ENCODE results near the gene PCBP3. TPM values are rescaled to one million over a fixed set of nuclear protein-coding genes. Genes with fewer than 3 reads are reported as not detected.

PCBP3 gene
- total and polyA plus RNA-seq, 2 donors (not counting 3 experiments of a cell fraction or from before 2014, with no cell fraction given) = 0.06 to 1.1 TPM

- H3K4me2 ChIP-seq (ENCODE audit: insufficient read depth, low read length) = no peak overlapping the region
- H3K9me3 ChIP-seq (replicated peaks; ENCODE audit: control insufficient read depth, insufficient read depth, low read length) = no peaks in the 10 kb centered on the region
- no peak overlapping the region for H2AFZ ChIP-seq (ENCODE audit: low read depth, low read length)
- H4K20me1 ChIP-seq (replicated peaks; ENCODE audit: control insufficient read depth, extremely low read depth, insufficient read depth, low read length) = no peaks in the 10 kb centered on the region
- DNase-seq (ENCODE audit: low read depth, low spot score) (no peak), FAIRE-seq (no peak)
- ChIA-PET CTCF (no interaction called here), POLR2A (no interaction called here)
- H3K27me3 ChIP-seq (ENCODE audit: control insufficient read depth in 2 of 2, insufficient read depth in 2 of 2, low read length in 2 of 2) = peaks cover 1 to 7% of the 10 kb centered on the region in 2 experiments
- dilution Hi-C loops (cut with MboI; ENCODE audit: extremely low pct_ligation_motif_present, low sequenced_read_pairs) (no loop called here), intact Hi-C loops (cut with micrococcal nuclease) (no loop called here)
- H3K79me2 ChIP-seq (ENCODE audit: control insufficient read depth, insufficient read depth, low read length) = no peaks in the 10 kb centered on the region
- no peaks in the 10 kb centered on the region for H3K4me1 ChIP-seq (ENCODE audit: control insufficient read depth, extremely low read depth, insufficient read depth, low read length)
- no peak for TF ChIP-seq JUN (IDR thresholded peaks at IDR 0.05; ENCODE audit: borderline replicate concordance, insufficient read depth, insufficient read length, low read depth)
- H3K9ac ChIP-seq (replicated peaks; ENCODE audit: extremely low read depth, insufficient read depth, low read length) = no peak overlapping the region
- H3K4me3 ChIP-seq (replicated peaks in 1 of 3; ENCODE audit: insufficient read depth in 1 of 3, low read depth in 1 of 3, low read length in 3 of 3) = no peak overlapping the region
- no peak overlapping the region for H3K27ac ChIP-seq (ENCODE audit: insufficient read depth, low read depth, low read length)
- H3K36me3 ChIP-seq (ENCODE audit: control insufficient read depth in 2 of 2, extremely low read depth in 1 of 2, insufficient read depth in 2 of 2, low read length in 2 of 2) = no peaks in the 10 kb centered on the region
- BruUV-seq (replicated peaks) = no TSS peak
- no peaks in the 10 kb centered on the region for H3K9me1 ChIP-seq (replicated peaks; ENCODE audit: control insufficient read depth, extremely low read depth, insufficient read depth, low read length)
Measured at GRCh38 chr21:45756029-45756428, 112.5 kb downstream of the PCBP3 start.

GRCh38 chr21:45756669-45757068, 113.1 kb downstream of the PCBP3 start:
- TF ChIP-seq EZH2 (IDR thresholded peaks at IDR 0.05; ENCODE audit: borderline replicate concordance, low read depth, low read length, severe bottlenecking) (no peak), MYC (IDR thresholded peaks at IDR 0.05; ENCODE audit: low read depth, low read length) (no peak), FOS (IDR thresholded peaks at IDR 0.05; ENCODE audit: borderline replicate concordance, insufficient read depth, low read length) (no peak), JUN (IDR thresholded peaks at IDR 0.05; ENCODE audit: borderline replicate concordance, insufficient read depth, insufficient read length, low read depth) (no peak), POLR2A (IDR thresholded peaks at IDR 0.05; ENCODE audit: low read depth, low read length) (no peak), GATA2 (IDR thresholded peaks at IDR 0.05; ENCODE audit: insufficient read depth, insufficient read length, low read depth, low read length) (no peak), POLR2AphosphoS5 (IDR thresholded peaks at IDR 0.05; ENCODE audit: insufficient read depth, low read depth, low read length) (no peak)
- TF ChIP-seq, protein P1, sequence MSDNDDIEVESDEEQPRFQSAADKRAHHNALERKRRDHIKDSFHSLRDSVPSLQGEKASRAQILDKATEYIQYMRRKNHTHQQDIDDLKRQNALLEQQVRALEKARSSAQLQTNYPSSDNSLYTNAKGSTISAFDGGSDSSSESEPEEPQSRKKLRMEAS (IDR thresholded peaks at IDR 0.05; ENCODE audit: insufficient read depth, insufficient read length) = no peak
- TF ChIP-seq, protein P2, sequence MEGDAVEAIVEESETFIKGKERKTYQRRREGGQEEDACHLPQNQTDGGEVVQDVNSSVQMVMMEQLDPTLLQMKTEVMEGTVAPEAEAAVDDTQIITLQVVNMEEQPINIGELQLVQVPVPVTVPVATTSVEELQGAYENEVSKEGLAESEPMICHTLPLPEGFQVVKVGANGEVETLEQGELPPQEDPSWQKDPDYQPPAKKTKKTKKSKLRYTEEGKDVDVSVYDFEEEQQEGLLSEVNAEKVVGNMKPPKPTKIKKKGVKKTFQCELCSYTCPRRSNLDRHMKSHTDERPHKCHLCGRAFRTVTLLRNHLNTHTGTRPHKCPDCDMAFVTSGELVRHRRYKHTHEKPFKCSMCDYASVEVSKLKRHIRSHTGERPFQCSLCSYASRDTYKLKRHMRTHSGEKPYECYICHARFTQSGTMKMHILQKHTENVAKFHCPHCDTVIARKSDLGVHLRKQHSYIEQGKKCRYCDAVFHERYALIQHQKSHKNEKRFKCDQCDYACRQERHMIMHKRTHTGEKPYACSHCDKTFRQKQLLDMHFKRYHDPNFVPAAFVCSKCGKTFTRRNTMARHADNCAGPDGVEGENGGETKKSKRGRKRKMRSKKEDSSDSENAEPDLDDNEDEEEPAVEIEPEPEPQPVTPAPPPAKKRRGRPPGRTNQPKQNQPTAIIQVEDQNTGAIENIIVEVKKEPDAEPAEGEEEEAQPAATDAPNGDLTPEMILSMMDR (IDR thresholded peaks at IDR 0.05; ENCODE audit: extremely low read depth in 1 of 2, insufficient read depth in 1 of 2, low read depth in 1 of 2, low read length in 2 of 2) = no peak
- no peak for FAIRE-seq
- dilution Hi-C loops (cut with MboI; ENCODE audit: extremely low pct_ligation_motif_present, low sequenced_read_pairs) (no loop called here), intact Hi-C loops (cut with micrococcal nuclease) (no loop called here)
- BruUV-seq (replicated peaks) = no TSS peak
- POLR2A ChIA-PET = no interaction called here
- CTCF ChIA-PET = no interaction called here
- Histone ChIP-seq H3K79me2 (ENCODE audit: control insufficient read depth, insufficient read depth, low read length) (no peaks in the 10 kb centered on the region), H3K4me3 (replicated peaks in 1 of 3; ENCODE audit: insufficient read depth in 1 of 3, low read depth in 1 of 3, low read length in 3 of 3) (no peak overlapping the region), H2AFZ (ENCODE audit: low read depth, low read length) (no peak overlapping the region), H3K36me3 (ENCODE audit: control insufficient read depth in 2 of 2, extremely low read depth in 1 of 2, insufficient read depth in 2 of 2, low read length in 2 of 2) (no peaks in the 10 kb centered on the region), H3K4me2 (ENCODE audit: insufficient read depth, low read length) (no peak overlapping the region), H3K9me3 (replicated peaks; ENCODE audit: control insufficient read depth, insufficient read depth, low read length) (no peaks in the 10 kb centered on the region), H3K9ac (replicated peaks; ENCODE audit: extremely low read depth, insufficient read depth, low read length) (no peak overlapping the region), H4K20me1 (replicated peaks; ENCODE audit: control insufficient read depth, extremely low read depth, insufficient read depth, low read length) (no peaks in the 10 kb centered on the region), H3K4me1 (ENCODE audit: control insufficient read depth, extremely low read depth, insufficient read depth, low read length) (no peaks in the 10 kb centered on the region), H3K9me1 (replicated peaks; ENCODE audit: control insufficient read depth, extremely low read depth, insufficient read depth, low read length) (no peaks in the 10 kb centered on the region), H3K27me3 (ENCODE audit: control insufficient read depth in 2 of 2, insufficient read depth in 2 of 2, low read length in 2 of 2) (peaks cover 1 to 7% of the 10 kb centered on the region in 2 experiments), H3K27ac (ENCODE audit: insufficient read depth, low read depth, low read length) (no peak overlapping the region)
- no peak for DNase-seq (ENCODE audit: low read depth, low spot score)

Measured in endothelial cell of umbilical vein (primary cell).